CD4-positive, alpha-beta T cell treated with Interleukin-6 for 4 hours (primary cell): ENCODE results near the gene TGFB1I1.
"Not testable (repeated sequence)": the region's sequence is repeated elsewhere in the genome, so short reads cannot be mapped to it uniquely, and the experiment has no call there.

Source experiments
- DNase-seq: peaks from one replicate; pipeline ENCODE4 v3.0.0-alpha.2; 2020; ENCODE audit warnings: mixed read lengths

The TGFB1I1 gene

GRCh38 chr16:31522071-31522470, 50.1 kb downstream of the TGFB1I1 start:
- DNase-seq, result no peak

- DNase-seq, result not testable (repeated sequence)
These were observed 51.8 kb downstream of the TGFB1I1 start for GRCh38 chr16:31523768-31524167.

GRCh38 chr16:31525113-31525512, 53.2 kb downstream of the TGFB1I1 start:
- no peak for DNase-seq
